HG03139 (cell line): Measurements from ENCODE around the gene AP4B1.

ENCODE experiments used
- ATAC-seq: cut with Tn5 transposase; IDR thresholded peaks from one replicate; pipeline ENCODE4 v1.9.1; 2021; ENCODE audit not compliant: unreplicated experiment

AP4B1 gene

GRCh38 chr1:113930499-113931161, 26.0 kb upstream of the AP4B1 start:
- ATAC-seq = peak; percentile 28

GRCh38 chr1:113929750-113930498, 25.3 kb upstream of the AP4B1 start:
- peak; percentile 25 for ATAC-seq

GRCh38 chr1:113928941-113929749, 24.5 kb upstream of the AP4B1 start, which contains the start of gene HIPK1:
TSS of gene HIPK1 (plus strand) at chr1:113929324.
- peak; percentile 61 for ATAC-seq

DNA sequence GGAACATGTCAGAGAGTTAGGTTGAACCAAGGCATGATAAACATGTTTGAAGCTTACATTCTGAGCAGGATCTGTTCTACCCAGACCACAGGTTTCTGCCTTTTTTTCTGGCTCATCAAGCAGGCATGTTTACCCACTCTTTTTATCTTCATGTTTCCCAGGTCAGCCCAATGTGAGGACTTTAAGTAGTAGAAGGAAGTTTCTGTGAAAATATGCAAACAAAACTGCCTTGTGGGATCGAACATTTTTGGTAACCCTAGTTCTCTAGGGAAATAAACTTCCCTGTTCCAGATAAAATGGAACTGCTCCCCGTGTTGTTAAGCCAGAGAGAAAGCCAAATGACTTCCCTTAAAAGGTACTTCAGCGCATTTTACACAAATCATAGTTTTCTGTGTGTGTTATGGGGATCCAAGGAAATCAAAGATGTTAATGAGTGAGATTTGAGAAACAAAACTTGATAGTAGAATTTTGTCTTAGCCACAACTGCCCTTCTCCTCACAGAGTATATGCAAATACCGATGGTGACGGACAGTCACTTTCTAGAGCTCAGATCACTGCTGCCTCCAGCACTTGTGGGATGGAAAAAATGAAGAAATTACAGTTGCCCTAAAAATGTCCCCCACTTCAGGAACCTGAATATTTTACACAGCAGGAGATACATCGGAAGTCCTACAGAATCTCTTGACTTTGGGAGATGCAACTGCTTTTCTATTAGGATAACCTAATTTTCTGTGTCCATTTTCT, 23.8 kb upstream of the AP4B1 start:
- ATAC-seq = no peak

DNA sequence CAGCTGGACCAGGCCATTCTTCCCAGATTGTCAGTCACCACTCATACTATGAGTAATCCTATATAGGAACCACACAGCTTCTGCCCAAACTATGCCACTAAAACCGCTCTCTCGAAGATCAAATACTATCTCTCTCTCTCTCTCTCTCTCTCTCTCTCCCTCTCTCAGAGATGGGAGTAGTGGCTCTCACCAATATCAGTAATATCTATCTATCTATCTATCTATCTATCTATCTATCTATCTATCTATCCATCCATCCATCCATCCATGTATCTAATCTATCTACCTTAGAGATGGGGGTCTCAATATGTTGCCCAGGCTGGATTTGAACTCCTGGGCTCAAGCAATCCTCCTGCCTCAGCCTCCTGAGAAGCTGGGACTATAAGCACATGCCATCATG, 19.9 kb upstream of the AP4B1 start:
- ATAC-seq = no peak

GRCh38 chr1:113922957-113923356, 18.4 kb upstream of the AP4B1 start:
- ATAC-seq = no peak

GRCh38 chr1:113918243-113918642, 13.6 kb upstream of the AP4B1 start:
- ATAC-seq = no peak

- ATAC-seq = no peak
These were observed 12.9 kb upstream of the AP4B1 start for GRCh38 chr1:113917400-113918082.

GRCh38 chr1:113916974-113917373, 12.4 kb upstream of the AP4B1 start:
- ATAC-seq = no peak

- ATAC-seq = no peak
These were observed 9.5 kb upstream of the AP4B1 start for GRCh38 chr1:113913887-113914664.

GRCh38 chr1:113913312-113913668, 8.7 kb upstream of the AP4B1 start:
- no peak for ATAC-seq

DNA sequence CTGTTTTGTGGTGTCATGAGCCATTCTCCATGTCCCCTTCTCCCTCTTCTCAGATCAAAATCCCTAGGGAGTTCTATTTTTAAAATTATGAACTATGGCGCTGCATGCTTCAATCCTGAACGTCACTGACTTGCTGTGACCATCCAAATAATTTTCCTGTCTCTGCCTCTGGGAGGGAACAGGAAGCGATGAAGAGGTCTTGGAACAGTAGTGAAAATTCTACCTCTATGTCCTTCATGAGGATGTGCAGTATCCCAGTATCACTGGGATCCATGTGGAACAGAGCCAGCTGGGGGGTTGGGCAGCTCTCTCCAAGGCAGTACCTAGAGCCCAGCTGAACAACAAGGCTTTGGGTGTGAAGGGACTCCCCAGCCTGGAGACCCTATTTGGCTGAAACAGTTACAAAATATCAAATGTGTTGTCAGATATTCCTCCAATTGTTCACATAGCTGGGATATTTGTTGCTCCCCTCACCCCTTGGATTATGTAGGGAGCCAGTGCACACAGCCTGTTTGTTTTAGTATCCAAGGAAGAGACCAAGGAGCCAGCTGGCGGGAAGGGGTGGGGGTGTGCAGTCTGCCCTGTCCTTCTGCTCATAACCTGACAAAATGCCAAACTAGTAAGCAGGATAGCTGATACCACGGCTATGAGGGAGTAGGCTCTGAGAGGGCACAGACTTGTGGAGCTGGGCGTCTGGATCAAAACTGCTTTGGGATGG, 8.2 kb upstream of the AP4B1 start:
- ATAC-seq = no peak

- peak; percentile 5 for ATAC-seq
These were observed 849 bp upstream of the AP4B1 start for GRCh38 chr1:113905435-113905861.

DNA sequence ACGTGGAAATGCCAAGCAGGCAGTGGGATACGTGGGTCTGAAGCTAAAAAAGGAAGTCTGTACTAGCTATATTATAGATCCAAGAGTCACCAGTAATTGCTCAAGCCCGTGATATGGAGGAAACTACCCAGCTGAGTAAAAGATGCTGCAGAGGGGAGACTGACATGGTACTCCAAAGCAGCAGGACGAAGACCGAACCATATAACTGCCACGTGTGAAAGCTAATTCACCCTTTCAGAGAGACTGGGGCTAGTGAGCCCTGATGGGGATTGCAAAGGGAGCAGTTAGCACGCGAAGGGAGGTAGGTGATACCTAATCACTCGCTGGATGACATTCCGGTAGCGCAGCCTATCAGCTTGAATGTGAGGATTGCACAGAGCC, 316 bp downstream of the AP4B1 start:
- peak; percentile 22 for ATAC-seq

- ATAC-seq = no peak
These were observed 902 bp downstream of the AP4B1 start for GRCh38 chr1:113903501-113904292.

DNA sequence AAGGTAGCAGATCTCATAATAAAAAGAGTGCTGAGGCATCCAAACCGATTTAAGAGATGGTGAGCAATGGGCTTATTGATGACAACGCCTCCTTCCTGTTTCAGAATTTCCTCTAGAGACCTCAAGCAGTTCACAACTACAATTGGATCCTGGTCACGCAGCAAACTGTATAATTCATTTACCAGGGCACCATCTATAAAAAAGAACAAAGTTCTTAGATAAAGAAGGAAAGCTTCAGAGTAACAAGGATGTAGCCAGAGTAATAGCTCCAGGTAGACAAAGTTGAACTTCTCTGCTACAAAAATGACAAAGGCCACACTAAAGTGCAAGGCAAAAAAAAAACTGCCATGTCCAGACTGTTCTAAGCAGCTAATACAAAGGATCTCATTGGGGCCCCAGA, 3.4 kb downstream of the AP4B1 start:
- no peak for ATAC-seq

GRCh38 chr1:113899111-113899510, 5.5 kb downstream of the AP4B1 start:
- ATAC-seq = no peak

DNA sequence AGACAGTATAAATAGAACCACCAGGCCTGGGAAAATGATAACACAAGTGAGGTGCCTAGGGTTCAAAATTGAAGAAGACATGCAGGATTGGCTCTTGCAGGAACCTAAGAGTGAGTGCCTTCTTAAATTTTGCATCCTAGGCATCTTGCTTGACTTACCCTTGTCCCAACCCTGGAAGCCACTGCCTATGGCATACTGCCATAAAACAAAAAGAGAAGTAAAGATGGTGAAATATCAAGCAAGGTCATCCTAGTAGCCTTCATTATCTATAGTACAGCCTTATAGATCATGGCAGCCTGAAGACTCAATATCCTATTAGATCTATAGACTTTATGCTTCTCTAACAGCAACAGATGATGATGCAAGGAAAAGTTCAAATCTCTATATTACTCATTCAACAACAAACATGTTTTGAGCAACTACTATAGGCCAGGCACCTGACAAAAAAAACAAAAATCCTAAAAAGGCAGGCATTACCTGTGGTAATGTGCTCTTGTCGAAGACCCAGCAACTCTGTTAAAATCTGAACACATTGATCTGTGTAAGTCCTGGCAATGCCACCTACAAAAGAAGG, 6.3 kb downstream of the AP4B1 start:
- ATAC-seq = no peak
